NCI-H1092 (cell line): ENCODE results near the gene DCPS.
"Not testable (repeated sequence)": the region's sequence is repeated elsewhere in the genome, so short reads cannot be mapped to it uniquely, and the experiment has no call there.

ENCODE experiments used
- DNase-seq: peaks from one replicate; lab custom pipeline; 2025; lab: John Stamatoyannopoulos, UW

Gene DCPS

DNA sequence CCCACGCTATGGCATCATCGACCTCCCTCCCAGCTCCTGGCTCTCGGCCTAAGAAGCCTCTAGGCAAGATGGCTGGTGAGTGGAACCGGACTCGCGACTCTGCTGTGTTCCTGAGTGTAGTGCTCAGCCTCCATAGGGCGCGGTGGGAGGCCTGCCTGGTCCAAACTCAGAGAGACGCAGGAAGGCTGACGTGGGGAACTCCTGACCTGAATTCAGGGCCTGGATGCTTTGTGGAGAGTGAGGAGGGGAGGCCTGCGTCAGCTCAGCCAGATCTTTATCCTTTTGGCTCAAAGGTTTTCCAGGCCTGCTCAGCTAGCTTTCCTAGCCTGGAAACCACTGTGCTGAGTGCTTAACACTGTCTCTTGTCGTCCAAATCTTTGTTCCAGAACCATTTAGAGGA lies 13.0 kb upstream of the DCPS start:
- no peak for DNase-seq

DNA sequence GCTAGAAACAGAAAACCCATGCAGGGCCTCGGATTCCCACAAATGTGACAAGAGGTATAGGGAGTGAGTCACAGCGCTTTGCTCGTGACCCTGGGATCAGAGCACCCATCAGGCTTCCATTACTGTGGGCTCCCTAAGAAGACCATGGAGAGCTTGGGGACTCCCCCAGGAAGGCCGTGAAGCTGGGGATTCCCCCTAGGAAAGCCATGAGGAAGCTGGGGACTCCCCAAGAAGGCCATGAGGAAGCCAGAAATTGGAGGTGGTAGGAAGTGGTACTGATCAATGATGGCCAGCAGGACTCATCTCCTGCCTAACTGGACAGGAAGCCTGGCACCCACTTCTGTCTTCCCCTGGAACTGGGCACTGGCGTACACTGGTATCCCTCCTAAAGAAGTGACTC lies 10.1 kb upstream of the DCPS start:
- no peak for DNase-seq

DNA sequence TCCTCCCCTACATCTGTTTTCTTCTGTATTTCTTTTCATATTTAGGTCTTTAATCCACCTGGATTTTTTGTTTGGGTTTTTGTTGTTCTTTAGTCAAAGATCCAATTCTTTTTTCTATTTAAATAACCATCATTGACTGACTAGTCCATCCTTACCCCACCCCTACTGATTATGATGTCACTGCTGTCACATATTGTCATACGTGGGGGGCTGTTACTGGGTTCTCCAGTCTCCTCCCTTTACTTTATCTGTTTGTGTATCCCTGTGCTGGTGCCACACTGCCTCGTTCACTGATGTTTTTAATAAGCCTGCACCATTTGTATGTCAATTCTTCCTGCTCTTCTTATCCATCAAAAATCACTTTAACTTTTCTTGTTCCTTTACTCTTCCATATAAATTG lies 6.9 kb upstream of the DCPS start:
- no peak for DNase-seq

DNA sequence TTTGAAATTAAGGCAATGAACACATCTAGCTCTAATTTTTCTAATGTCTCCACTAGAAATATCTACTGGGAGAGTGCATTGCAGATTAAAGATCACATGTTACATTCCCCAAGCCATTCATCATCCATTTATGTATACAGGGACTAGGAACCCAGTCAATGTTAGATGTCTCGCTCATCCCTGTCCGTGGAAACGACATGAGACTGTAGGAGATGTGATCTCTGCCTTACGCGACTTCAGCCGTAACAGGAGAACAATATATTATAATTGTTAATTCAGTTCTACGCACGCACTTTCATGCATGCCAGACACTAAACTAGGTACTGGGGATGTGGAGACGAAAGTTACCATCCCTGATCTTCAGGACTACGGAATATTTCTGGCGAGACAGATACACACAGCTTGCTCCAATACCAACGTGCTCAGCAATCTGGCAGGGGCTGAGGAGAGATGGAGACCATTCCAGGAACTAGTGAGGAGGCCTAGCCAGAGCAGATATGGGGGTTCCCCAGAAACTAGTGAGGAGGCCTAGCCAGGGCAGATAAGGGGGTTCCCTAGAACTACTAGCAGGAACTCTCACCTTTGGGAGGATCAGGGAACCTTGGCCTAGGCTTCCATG lies 706 bp downstream of the DCPS start:
- no peak for DNase-seq

DNA sequence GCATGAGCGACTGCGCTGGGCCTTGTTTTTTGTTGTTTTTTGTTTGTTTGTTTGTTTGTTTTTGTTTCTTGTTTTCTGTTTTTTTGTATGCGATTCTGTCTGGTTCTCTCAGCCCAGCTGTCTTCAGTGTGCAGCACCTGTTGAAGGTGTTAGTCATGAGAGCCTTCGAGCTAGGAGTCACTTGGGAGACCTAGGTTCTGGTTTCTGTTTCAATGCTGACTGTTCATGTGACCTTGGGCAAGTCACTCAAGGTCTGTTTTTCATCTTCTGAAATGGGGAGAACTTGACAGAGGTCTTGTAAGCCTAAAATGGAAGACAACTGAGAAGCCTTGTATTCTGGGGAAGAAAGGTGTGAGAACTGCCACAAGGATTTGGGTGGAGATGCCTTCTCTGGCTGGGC lies 1.8 kb downstream of the DCPS start:
- DNase-seq: no peak

GRCh38 chr11:126307706-126308105 lies 3.8 kb downstream of the DCPS start:
- DNase-seq: peak; percentile 36

GRCh38 chr11:126308271-126308671 lies 4.4 kb downstream of the DCPS start:
- no peak for DNase-seq

GRCh38 chr11:126308771-126309170 lies 4.9 kb downstream of the DCPS start:
- not testable (repeated sequence) for DNase-seq

DNA sequence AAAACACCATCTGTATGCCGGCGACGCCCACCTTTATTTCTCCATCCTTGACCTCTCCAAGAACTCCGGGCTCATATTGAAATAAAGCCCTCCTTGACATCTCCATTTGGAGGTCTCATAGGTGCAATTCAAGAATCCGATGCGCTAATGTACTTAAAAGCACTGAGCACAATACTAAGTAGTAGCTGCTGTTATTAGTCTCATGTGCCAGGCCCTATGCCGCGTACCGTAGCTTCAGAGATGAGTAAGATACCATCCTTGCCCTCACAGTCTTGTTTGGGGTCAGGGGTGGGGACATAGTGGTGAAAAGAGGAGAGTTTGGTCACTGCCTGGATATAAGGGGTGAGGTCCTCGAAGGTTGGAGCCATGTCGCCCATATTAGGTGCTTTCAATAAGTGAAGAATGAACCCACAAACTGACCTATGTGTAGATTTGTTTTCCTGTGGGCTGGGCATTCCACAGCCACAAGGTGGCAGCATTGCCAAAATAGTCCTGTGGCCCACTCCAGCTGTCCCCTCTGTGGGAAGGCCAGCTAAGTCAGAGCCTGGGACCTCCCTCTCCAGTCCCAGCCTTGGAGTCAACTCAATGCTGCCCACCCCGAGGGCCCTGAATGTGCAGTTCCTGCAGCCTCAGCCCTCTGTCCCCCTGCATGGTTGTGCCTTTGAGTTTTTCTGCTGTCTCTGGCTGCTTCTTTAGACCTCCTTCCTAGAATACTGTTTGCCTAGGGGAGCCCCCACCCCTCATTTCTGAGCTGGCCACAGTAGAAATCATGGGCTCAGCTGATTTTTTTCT lies 6.5 kb downstream of the DCPS start:
- DNase-seq: peak; percentile 75

DNA sequence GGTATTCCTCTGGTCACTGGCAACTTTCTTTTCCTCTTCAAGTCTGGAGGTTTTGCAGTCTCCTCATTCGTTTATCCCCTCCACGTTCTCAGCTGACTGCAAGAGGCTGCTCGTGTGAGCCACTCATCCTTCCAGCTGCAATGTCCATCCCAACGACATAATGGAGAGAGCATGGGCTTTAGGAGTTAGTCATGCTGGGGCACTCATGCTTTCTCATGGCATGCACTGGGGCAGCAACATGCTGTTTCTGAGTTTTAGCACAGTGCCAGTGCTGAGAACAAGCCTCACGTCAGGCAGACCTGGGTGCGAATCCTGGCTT lies 7.1 kb downstream of the DCPS start:
- no peak for DNase-seq

DNA sequence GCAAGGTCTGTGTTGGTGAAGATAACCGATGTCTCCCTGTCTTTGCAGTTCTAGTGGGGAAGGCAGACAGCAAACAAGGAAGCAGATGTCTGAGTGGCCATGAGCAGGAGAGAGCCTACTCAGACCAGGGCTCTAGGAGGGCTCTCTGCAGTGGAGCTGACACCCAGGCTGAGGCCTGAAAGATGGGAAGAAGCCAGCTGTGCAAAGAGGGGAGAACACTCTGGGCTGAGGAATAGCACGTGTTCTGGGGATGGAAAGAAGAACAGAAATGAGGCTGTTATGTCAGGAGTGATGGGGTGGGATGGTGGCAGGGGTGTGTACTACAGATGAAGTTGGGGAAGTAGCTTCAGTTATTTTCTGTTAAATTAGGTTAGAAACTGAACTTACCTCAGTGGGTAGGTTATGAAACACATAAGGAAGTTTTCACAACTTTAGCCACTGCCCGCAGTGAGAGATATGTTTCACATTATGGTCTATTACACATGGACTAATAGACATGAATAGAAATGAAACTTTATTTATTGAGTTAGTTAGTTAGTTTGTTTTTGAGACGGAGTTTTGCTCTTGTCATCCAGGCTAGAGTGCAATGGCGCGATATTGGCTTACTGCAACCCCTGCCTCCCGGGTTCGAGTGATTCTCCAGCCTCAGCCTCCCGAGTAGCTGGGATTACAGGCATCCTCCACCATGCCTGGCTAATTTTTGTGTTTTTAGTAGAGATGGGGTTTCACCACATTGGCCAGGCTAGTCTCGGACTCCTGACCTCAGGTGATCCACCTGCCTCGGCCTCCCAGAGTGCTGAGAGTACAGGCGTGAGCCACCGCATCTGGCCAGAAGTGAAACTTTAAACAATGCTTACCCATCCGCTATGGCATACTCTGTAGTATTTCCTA lies 7.8 kb downstream of the DCPS start:
- DNase-seq: no peak

- DNase-seq: no peak
Observed at GRCh38 chr11:126312961-126313360, 9.1 kb downstream of the DCPS start.

- no peak for DNase-seq
Observed at GRCh38 chr11:126313826-126314225, 10.0 kb downstream of the DCPS start.

DNA sequence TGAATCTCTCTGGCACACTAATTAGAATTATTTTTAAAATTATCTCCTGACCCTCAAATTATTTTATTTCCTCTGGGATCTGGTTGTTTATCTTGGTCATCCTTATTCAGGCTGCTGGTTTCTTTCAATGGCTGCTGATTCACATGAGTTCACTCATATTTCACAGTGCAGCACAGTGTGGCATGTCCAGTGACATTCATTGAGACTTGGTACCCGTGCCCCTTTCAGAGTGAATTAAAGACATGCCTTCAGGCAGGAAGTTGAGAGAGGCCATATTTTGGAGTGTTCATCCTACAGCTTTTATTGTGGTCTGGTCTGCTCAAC lies 13.5 kb downstream of the DCPS start:
- DNase-seq: no peak

- DNase-seq: no peak
Observed at GRCh38 chr11:126317756-126318573, 14.1 kb downstream of the DCPS start.

- no peak for DNase-seq
Observed at GRCh38 chr11:126318574-126319373, 14.9 kb downstream of the DCPS start.

GRCh38 chr11:126319374-126319740 lies 15.5 kb downstream of the DCPS start:
- DNase-seq: no peak

GRCh38 chr11:126322996-126323395 lies 19.1 kb downstream of the DCPS start:
- no peak for DNase-seq

DNA sequence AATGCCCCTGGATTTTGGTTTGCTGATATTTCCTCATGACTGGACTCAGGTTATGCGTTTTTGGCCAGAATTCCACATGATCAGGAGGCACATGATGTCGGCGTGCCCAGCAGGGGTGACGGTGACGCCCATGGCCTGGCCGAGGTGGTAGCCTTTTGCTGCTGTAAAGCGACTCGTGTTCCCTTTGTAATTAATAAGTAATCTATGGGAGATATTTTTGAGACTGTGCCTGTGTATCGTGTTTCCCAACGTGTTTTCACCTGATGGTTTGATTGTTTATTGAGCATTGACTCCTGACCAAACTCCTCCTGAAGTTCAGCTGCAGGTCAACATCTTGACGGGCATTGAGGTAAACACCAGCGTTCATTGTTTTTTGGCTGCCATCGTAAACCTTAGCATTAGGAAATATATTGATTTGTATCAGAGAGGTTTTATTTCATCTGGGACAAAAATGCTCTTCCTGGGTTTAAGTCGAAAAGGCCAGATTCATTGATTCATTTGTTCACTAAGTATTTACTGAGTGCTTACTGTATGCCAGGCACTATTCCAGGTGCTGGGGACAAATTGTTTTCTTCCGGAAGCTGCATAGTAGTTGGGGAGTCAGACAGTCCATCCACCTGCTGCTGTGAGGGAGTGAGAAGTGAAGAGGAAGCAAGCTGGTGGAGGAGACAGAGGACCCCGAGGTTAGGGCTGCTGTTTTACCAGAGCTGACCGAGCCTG lies 23.6 kb downstream of the DCPS start:
- DNase-seq: no peak

DNA sequence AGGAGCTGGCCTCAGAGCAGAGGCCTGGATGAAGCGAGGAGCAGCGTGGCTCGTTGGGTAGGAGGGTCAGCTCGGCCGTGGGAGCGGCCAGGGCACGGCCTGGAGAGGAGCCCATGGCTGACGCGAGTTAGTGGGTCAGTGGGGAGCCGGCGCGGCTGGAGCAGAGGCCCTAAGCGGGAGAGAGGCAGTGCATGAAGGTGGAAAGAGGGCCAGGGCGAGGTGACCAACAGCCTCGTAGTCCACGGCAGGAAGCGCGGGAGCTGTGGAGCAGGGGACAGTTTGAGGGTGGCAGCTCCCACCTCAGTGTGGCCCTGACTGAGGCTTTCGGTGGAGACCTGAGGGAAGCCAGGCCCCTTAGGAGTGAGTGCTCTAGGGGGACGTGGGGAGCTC lies 24.1 kb downstream of the DCPS start:
- DNase-seq: no peak

GRCh38 chr11:126328444-126328843 lies 24.6 kb downstream of the DCPS start:
- DNase-seq: no peak
